Measurements from ENCODE around the gene AAR2.

The AAR2 gene, protein sequence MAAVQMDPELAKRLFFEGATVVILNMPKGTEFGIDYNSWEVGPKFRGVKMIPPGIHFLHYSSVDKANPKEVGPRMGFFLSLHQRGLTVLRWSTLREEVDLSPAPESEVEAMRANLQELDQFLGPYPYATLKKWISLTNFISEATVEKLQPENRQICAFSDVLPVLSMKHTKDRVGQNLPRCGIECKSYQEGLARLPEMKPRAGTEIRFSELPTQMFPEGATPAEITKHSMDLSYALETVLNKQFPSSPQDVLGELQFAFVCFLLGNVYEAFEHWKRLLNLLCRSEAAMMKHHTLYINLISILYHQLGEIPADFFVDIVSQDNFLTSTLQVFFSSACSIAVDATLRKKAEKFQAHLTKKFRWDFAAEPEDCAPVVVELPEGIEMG

DNA sequence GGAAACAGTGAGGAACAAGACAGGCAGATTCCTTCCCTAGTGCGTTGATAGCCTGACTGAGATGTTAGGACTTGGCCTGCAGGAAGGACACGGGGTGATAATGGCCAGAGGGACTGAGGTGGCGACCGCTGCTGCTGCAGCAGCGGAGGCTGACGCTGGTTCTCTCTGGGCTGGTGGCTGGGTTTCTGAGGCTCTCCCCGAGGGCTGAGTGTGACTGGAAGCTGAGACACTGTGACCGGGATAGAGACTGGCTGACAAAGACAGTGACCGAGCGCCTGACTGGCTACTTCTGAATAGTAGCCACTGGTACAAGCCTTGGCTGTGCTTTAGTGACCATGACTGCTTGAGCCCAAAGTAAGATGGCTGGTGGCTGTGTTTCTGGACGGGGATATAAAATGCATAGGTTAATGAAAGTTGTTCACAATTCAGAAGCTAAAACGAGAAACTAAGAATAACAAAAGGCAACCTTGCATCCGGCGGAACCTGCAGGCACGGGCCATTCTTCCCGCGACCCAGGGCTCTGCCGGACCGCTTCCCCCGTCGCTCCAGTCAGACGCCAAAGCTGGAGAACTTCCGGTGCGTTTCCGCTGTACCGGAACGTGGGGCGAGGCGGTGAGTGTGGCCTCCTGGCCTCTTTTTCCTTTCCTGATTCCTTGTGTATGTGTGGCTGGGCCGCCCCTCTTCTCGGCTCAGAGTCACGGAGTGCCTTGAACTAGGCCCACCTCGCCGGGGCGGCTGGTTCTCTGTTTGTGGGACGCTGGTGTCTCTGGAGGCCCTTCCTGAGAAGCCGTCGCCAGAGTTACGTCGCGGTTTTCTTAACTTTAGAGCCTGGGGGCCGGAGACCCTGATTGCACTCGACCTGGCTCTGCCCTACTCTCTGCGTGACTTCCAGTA, at the start of gene AAR2:
Gene AAR2, plus strand, starts transcription at position 587 of the 894 bp plus-strand sequence. CDS start 3,391 bp downstream, outside the sequence.
- peaks cover 8% of the 10 kb centered on the region for H3K36me3 Mint-ChIP-seq
- H3K9me3 Mint-ChIP-seq, result no peaks in the 10 kb centered on the region
- H3K27ac Mint-ChIP-seq, result peak within 1 kb of the TSS; percentile 79
- peaks cover 41% of the 10 kb centered on the region for H3K4me1 Mint-ChIP-seq
- no peaks in the 10 kb centered on the region for H3K27me3 Mint-ChIP-seq
- H3K4me3 Mint-ChIP-seq, result peak within 1 kb of the TSS; percentile 91

GRCh38 chr20:36193977-36194712, 42.1 kb upstream of the AAR2 start:
- Mint-ChIP-seq H3K4me1 (no peaks in the 10 kb centered on the region), H3K36me3 (no peaks in the 10 kb centered on the region), H3K4me3 (no peak overlapping the region), H3K9me3 (no peaks in the 10 kb centered on the region), H3K27ac (no peak overlapping the region), H3K27me3 (no peaks in the 10 kb centered on the region)

GRCh38 chr20:36196676-36197075, 39.6 kb upstream of the AAR2 start:
- H3K9me3 Mint-ChIP-seq, result no peaks in the 10 kb centered on the region
- no peaks in the 10 kb centered on the region for H3K27me3 Mint-ChIP-seq
- H3K36me3 Mint-ChIP-seq, result no peaks in the 10 kb centered on the region
- no peak overlapping the region for H3K27ac Mint-ChIP-seq
- no peaks in the 10 kb centered on the region for H3K4me1 Mint-ChIP-seq
- H3K4me3 Mint-ChIP-seq, result no peak overlapping the region

GRCh38 chr20:36197271-36197670, 39.0 kb upstream of the AAR2 start:
- Mint-ChIP-seq H3K9me3 (no peaks in the 10 kb centered on the region), H3K36me3 (no peaks in the 10 kb centered on the region), H3K4me1 (no peaks in the 10 kb centered on the region), H3K27ac (no peak overlapping the region), H3K27me3 (no peaks in the 10 kb centered on the region), H3K4me3 (no peak overlapping the region)

GRCh38 chr20:36199345-36200257, 36.7 kb upstream of the AAR2 start:
- H3K27me3 Mint-ChIP-seq, result no peaks in the 10 kb centered on the region
- H3K9me3 Mint-ChIP-seq, result no peaks in the 10 kb centered on the region
- H3K36me3 Mint-ChIP-seq, result no peaks in the 10 kb centered on the region
- peaks cover 5% of the 10 kb centered on the region for H3K4me1 Mint-ChIP-seq
- no peak overlapping the region for H3K4me3 Mint-ChIP-seq
- H3K27ac Mint-ChIP-seq, result no peak overlapping the region

- Mint-ChIP-seq H3K27me3 (peaks cover 2% of the 10 kb centered on the region), H3K4me3 (no peak overlapping the region), H3K4me1 (peaks cover 5% of the 10 kb centered on the region), H3K9me3 (no peaks in the 10 kb centered on the region), H3K36me3 (no peaks in the 10 kb centered on the region), H3K27ac (no peak overlapping the region)
Measured at GRCh38 chr20:36200451-36200850, 35.8 kb upstream of the AAR2 start.

DNA sequence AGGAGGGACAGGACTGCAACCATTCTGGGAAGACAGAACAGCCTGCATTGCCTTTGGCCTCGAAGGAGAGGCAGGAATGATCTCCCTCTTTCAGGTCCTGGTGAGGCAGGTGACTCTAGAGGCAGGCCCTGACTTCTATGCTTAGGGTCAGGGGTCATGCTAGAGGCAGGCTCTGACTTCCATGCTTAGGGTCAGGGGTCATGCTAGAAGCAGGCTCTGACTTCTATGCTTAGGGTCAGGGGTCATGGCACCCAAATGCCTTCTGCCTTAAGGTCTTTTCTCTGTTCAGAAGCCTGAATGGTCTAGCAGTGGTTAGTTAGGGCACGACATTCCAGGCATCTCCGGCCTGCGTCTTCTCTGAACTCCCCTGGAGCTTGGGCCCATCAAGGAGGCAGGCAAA, 35.1 kb upstream of the AAR2 start:
- peaks cover 2% of the 10 kb centered on the region for H3K27me3 Mint-ChIP-seq
- peaks cover 5% of the 10 kb centered on the region for H3K4me1 Mint-ChIP-seq
- no peaks in the 10 kb centered on the region for H3K36me3 Mint-ChIP-seq
- H3K9me3 Mint-ChIP-seq, result no peaks in the 10 kb centered on the region
- H3K4me3 Mint-ChIP-seq, result no peak overlapping the region
- no peak overlapping the region for H3K27ac Mint-ChIP-seq

DNA sequence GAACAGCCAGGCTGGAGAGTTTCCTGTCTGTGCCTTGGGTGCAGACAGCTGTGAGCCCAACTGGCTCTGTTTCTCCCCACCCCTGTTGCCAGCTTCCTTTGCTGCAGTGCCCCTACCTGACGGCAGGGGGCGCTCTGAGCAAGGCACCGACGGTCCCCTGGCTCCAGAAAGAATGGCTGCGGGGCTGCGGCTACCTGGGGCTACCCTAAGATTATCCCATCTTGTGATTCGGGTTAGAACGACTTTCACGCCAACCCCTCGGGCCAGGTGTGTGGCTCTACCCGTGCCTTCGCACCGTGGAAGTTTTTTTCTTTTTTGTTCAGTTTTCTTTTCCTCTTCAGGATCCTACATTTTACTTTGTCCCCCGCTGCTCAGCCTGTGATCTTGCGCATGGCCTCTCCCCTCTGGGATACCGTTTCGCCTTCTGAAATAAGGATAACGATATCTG, 33.4 kb upstream of the AAR2 start:
- H3K4me1 Mint-ChIP-seq, result peaks cover 5% of the 10 kb centered on the region

GRCh38 chr20:36203861-36204260, 32.4 kb upstream of the AAR2 start:
- Mint-ChIP-seq H3K9me3 (no peaks in the 10 kb centered on the region), H3K36me3 (no peaks in the 10 kb centered on the region), H3K4me3 (no peak overlapping the region), H3K27ac (no peak overlapping the region), H3K27me3 (peaks cover 2% of the 10 kb centered on the region), H3K4me1 (peaks cover 5% of the 10 kb centered on the region)

More for the DNA sequence above, 33.4 kb upstream of the AAR2 start:
- peak overlapping the region; percentile 67 for H3K4me3 Mint-ChIP-seq
- peaks cover 2% of the 10 kb centered on the region for H3K27me3 Mint-ChIP-seq
- H3K9me3 Mint-ChIP-seq, result no peaks in the 10 kb centered on the region
- H3K27ac Mint-ChIP-seq, result no peak overlapping the region
- no peaks in the 10 kb centered on the region for H3K36me3 Mint-ChIP-seq

DNA sequence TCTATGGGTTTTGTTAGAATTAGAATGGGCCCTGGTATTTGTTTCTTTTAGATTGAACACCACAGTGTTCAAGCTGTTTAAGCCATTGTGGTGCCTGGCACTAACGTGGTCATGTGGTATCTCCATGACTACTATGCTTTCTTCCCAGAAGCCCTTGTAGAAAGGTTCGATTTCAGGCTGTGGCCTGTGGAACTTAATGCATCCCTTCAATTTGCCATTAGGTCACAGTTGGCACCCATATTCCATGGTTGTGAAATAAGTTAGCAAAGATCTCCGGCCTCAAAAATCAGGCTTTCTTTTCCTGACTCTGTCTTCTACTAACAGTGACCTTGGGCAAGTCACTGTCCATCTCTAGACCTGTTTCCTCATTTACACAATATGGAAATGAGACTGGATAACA, 31.3 kb upstream of the AAR2 start:
- Mint-ChIP-seq H3K4me1 (peaks cover 5% of the 10 kb centered on the region), H3K27me3 (peaks cover 2% of the 10 kb centered on the region), H3K4me3 (no peak overlapping the region), H3K27ac (no peak overlapping the region), H3K9me3 (no peaks in the 10 kb centered on the region), H3K36me3 (no peaks in the 10 kb centered on the region)

DNA sequence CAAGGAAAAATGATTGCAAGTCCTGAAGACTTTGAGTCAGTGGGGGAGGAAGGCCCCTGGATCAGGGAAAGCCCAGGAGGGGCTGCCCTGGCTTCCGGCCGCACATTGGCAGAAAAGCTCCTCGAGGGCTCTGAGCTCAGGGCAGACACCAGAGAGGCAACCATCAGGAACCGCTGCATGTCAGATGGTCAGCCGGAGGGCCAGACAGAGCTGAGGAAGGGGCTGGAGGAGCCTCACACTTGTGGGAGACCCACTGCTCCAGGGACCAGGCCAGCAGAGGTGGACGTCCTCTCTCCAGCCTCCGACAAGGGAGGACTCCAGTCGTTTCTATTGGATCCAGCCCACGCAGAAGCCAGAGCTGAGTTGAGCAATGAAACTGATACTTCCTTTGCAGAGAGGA, 30.2 kb upstream of the AAR2 start:
- no peak overlapping the region for H3K27ac Mint-ChIP-seq
- no peak overlapping the region for H3K4me3 Mint-ChIP-seq
- peaks cover 5% of the 10 kb centered on the region for H3K4me1 Mint-ChIP-seq
- no peaks in the 10 kb centered on the region for H3K36me3 Mint-ChIP-seq
- no peaks in the 10 kb centered on the region for H3K9me3 Mint-ChIP-seq
- H3K27me3 Mint-ChIP-seq, result peaks cover 2% of the 10 kb centered on the region

GRCh38 chr20:36206641-36207040, 29.6 kb upstream of the AAR2 start:
- no peaks in the 10 kb centered on the region for H3K36me3 Mint-ChIP-seq

GRCh38 chr20:36207602-36208001, 28.7 kb upstream of the AAR2 start:
- Mint-ChIP-seq H3K9me3 (no peaks in the 10 kb centered on the region), H3K4me3 (no peak overlapping the region), H3K4me1 (peaks cover 5% of the 10 kb centered on the region), H3K27me3 (peaks cover 2% of the 10 kb centered on the region), H3K27ac (no peak overlapping the region), H3K36me3 (no peaks in the 10 kb centered on the region)

More at GRCh38 chr20:36206641-36207040, 29.6 kb upstream of the AAR2 start:
- H3K4me1 Mint-ChIP-seq, result peaks cover 5% of the 10 kb centered on the region
- no peaks in the 10 kb centered on the region for H3K9me3 Mint-ChIP-seq
- H3K27ac Mint-ChIP-seq, result no peak overlapping the region
- H3K4me3 Mint-ChIP-seq, result no peak overlapping the region
- peaks cover 2% of the 10 kb centered on the region for H3K27me3 Mint-ChIP-seq

- Mint-ChIP-seq H3K27me3 (peaks cover 2% of the 10 kb centered on the region), H3K9me3 (no peaks in the 10 kb centered on the region), H3K27ac (no peak overlapping the region), H3K36me3 (no peaks in the 10 kb centered on the region), H3K4me3 (no peak overlapping the region), H3K4me1 (peaks cover under 1% of the 10 kb centered on the region)
Measured at GRCh38 chr20:36208257-36208656, 28.0 kb upstream of the AAR2 start.
